CD4-positive, CD25-positive, alpha-beta regulatory T cell (primary cell): ENCODE results near the gene ZNF609. TPM values are rescaled to one million over a fixed set of nuclear protein-coding genes. Genes with fewer than 3 reads are reported as not detected.

ENCODE experiments used
- ATAC-seq, 2 donors: fragments of 150-1000 bp; cut with Tn5 transposase; one replicate each; pipeline ENCODE4 v1.10.0; 2021; ENCODE audit warnings: low read depth in 2 of 2, moderate number of reproducible peaks in 2 of 2, moderate library complexity in 1 of 2
- DNase-seq, 3 donors: peaks; one replicate each; pipeline versions ENCODE4 v3.0.0 to v3.0.0-alpha.2; 2012 to 2022; ENCODE audit warnings: mixed read lengths in 1 of 3
- H3K27ac ChIP-seq: one replicate; pipeline ENCODE4 v1.7.0; 2013; ENCODE audit warnings: mild to moderate bottlenecking, low read length; ENCODE audit not compliant: insufficient read depth, poor library complexity, severe bottlenecking
- H3K27me3 ChIP-seq: one replicate; pipeline ENCODE4 v1.7.0; 2013; ENCODE audit warnings: low read length; ENCODE audit not compliant: control insufficient read depth, insufficient read depth
- H3K36me3 ChIP-seq: one replicate; pipeline ENCODE4 v1.7.0; 2013; ENCODE audit warnings: mild to moderate bottlenecking, low read length, moderate library complexity; ENCODE audit not compliant: control insufficient read depth, insufficient read depth
- H3K4me1 ChIP-seq: 2 replicates; pipeline ENCODE4 v1.7.0; 2013; ENCODE audit warnings: mild to moderate bottlenecking, low read length; ENCODE audit not compliant: insufficient read depth, control insufficient read depth, poor library complexity, severe bottlenecking
- H3K4me3 ChIP-seq: one replicate; pipeline ENCODE4 v1.7.0; 2013; ENCODE audit warnings: low read depth, mild to moderate bottlenecking, low read length, moderate library complexity
- H3K9me3 ChIP-seq, 2 experiments: 1 replicate in 1 of 2; 2 replicates in 1 of 2; pipeline ENCODE4 v1.7.0; 2013; ENCODE audit warnings: low read length in 2 of 2, mild to moderate bottlenecking in 1 of 2, moderate library complexity in 1 of 2; ENCODE audit not compliant: control insufficient read depth in 2 of 2
- H3K27ac Mint-ChIP-seq, 3 donors: one replicate each; pipeline ENCODE4 v1.8.0; 2020 to 2022; ENCODE audit warnings: mild to moderate bottlenecking in 3 of 3, mixed read lengths in 3 of 3, moderate library complexity in 2 of 3
- H3K27me3 Mint-ChIP-seq: one replicate; pipeline ENCODE4 v1.8.0; 2022; ENCODE audit warnings: mild to moderate bottlenecking, mixed read lengths
- H3K36me3 Mint-ChIP-seq: one replicate; pipeline ENCODE4 v1.8.0; 2020; ENCODE audit warnings: mixed read lengths
- H3K4me1 Mint-ChIP-seq, 4 donors: one replicate each; pipeline ENCODE4 v1.8.0; 2020 to 2022; ENCODE audit warnings: mixed read lengths in 4 of 4, mild to moderate bottlenecking in 1 of 4
- H3K4me3 Mint-ChIP-seq, 4 donors: one replicate each; pipeline ENCODE4 v1.8.0; 2020 to 2022; ENCODE audit warnings: mild to moderate bottlenecking in 4 of 4, mixed read lengths in 4 of 4, moderate library complexity in 3 of 4
- H3K9me3 Mint-ChIP-seq, 7 donors: one replicate each; pipeline ENCODE4 v1.8.0; 2020 to 2022; ENCODE audit warnings: mixed read lengths in 7 of 7, mild to moderate bottlenecking in 3 of 7, moderate library complexity in 2 of 7
- polyA plus RNA-seq, 4 donors: library from polyadenylated mRNA; unstranded; fragments of 300-500 nt; fragmentation: Illumina TruSeq; gene quantifications; one replicate each; pipeline ENCODE4 v1.2.3, GENCODE V29; 2021
- total RNA-seq: library from RNA; stranded (reverse); gene quantifications from one replicate; pipeline ENCODE4 v1.2.3, GENCODE V29; 2022

ZNF609 gene
- total and polyA plus RNA-seq, 5 donors from 2014 or later: 0.64 to 39.0 (median 2.0) TPM

DNA sequence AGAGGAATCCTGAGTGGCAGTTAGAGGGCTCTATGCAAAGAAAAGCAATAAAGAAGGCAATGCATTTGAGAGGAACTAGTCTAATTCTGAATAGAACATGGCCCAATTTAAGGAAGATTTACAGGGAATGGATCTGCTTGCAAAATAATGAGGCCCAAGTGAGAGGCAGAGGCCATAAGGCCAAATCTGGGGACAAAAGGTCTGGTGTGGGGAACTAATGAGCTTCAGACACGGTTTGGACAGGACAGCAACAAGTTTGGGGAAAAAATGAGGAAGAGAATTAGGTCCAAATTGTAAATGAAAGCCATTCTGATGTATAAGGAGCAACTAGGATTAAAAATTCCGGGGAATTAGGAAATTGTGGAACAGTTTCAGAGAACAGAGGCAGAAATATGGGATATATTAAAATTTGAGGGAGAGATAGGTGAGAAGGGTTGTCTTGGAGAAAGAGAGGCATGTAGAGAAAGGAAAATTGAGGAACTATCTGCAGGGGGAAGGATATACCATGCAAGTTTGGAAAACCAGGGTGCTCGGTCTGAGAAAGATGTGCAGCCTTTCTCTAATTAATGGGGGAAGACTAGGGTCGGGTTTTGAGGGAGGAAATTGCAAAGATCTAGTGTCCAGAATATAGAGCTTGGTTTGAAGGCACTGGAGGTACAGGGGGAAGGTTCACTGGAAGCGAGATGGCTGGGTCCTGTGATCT lies 241.3 kb downstream of the ZNF609 start:
- no peaks in the 10 kb centered on the region for H3K27me3 ChIP-seq
- DNase-seq (no peak), ATAC-seq (no peak)
- no peaks in the 10 kb centered on the region for H3K9me3 ChIP-seq
- H3K27me3 Mint-ChIP-seq: peaks cover 7% of the 10 kb centered on the region
- H3K36me3 Mint-ChIP-seq: no peaks in the 10 kb centered on the region
- H3K36me3 ChIP-seq: no peaks in the 10 kb centered on the region
- H3K4me3 ChIP-seq: peak overlapping the region; percentile 64
- H3K4me3 Mint-ChIP-seq: peak overlapping the region; percentile 92 to 95 (median 94)
- H3K9me3 Mint-ChIP-seq: no peaks in the 10 kb centered on the region
- no peak overlapping the region for H3K27ac ChIP-seq
- H3K27ac Mint-ChIP-seq: peak overlapping the region; percentile 10 to 87 (median 65)
- H3K4me1 ChIP-seq: peaks cover 56% of the 10 kb centered on the region
- H3K4me1 Mint-ChIP-seq: peaks cover 20 to 69% (median 56%) of the 10 kb centered on the region in 4 donors

DNA sequence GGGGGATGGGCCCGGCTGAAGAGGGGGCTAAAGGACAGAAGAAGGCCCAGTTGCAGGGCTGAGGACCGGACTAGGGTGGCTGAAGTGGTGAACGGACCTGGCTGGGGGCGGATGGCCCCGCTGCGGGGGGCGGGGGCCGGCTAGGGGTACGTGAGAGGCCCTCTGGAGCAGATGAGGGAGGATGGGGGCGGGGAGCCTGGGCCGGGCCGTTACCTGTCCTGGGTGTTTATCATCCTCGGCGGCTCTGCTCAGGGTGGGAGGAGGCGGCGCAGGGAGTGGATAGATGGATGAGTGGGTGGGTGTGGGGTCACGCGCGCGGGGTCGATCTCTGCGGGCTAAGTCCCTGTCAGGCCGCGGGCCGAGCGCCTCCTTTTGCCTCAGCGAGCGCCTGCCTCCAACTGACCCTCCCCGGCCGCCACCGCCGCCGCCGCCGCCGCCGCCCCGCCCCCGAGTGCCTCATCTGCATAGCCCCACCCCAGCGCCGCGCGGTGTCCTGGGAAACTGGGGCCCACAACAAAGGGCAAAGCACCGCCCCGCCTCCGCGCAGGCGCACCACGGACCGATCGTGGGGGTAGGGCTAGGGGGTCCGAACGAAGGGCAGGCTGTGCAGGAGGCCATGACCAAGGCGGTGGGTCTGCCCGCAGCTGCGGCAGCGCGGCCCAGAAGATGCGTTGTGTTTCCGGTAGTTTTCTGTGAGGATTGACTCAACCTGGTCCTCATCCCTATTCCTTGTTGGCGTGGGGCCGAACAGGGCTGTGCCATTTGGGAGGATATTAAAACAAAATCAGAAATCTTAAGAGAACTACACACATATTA lies 242.6 kb downstream of the ZNF609 start:
- DNase-seq (peak; percentile 91 to 93 (median 93)), ATAC-seq (peak; percentile 92 to 95)
- Mint-ChIP-seq H3K4me1 (peaks cover 10 to 58% (median 48%) of the 10 kb centered on the region in 4 donors), H3K36me3 (no peaks in the 10 kb centered on the region), H3K9me3 (no peaks in the 10 kb centered on the region), H3K4me3 (peak overlapping the region; percentile 92 to 97 (median 94)), H3K27me3 (peaks cover 7% of the 10 kb centered on the region), H3K27ac (peak overlapping the region; percentile 65 to 89 (median 87))
- Histone ChIP-seq H3K4me1 (peaks cover 50% of the 10 kb centered on the region), H3K9me3 (no peaks in the 10 kb centered on the region), H3K27me3 (no peaks in the 10 kb centered on the region), H3K36me3 (no peaks in the 10 kb centered on the region), H3K27ac (peak overlapping the region; percentile 68), H3K4me3 (peak overlapping the region; percentile 92)

DNA sequence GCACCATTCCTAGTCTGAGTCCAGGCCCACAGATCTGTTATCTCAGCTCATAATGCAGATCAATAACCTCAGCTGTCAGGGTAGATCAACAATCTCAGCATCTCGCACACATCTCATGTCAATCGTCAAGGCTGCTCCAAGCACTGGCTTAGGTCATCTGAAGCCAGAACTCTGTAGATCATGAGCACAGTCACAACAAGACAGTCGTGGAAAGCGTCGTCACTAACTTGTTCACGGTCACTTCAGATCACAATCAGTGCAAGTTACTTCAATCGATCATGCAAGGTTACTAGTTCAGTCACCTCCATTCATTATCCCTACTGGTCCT lies 243.2 kb downstream of the ZNF609 start:
- peaks cover 6 to 53% (median 42%) of the 10 kb centered on the region in 4 donors for H3K4me1 Mint-ChIP-seq
- Histone ChIP-seq H3K4me3 (peak overlapping the region; percentile 92), H3K9me3 (no peaks in the 10 kb centered on the region), H3K27me3 (no peaks in the 10 kb centered on the region), H3K4me1 (peaks cover 46% of the 10 kb centered on the region), H3K36me3 (no peaks in the 10 kb centered on the region), H3K27ac (peak overlapping the region; percentile 68)
- H3K9me3 Mint-ChIP-seq: no peaks in the 10 kb centered on the region
- H3K4me3 Mint-ChIP-seq: peak overlapping the region; percentile 92 to 97 (median 94)
- DNase-seq (no peak), ATAC-seq (no peak)
- H3K27ac Mint-ChIP-seq: peak overlapping the region; percentile 65 to 89 (median 87)
- no peaks in the 10 kb centered on the region for H3K36me3 Mint-ChIP-seq
- peaks cover 7% of the 10 kb centered on the region for H3K27me3 Mint-ChIP-seq

DNA sequence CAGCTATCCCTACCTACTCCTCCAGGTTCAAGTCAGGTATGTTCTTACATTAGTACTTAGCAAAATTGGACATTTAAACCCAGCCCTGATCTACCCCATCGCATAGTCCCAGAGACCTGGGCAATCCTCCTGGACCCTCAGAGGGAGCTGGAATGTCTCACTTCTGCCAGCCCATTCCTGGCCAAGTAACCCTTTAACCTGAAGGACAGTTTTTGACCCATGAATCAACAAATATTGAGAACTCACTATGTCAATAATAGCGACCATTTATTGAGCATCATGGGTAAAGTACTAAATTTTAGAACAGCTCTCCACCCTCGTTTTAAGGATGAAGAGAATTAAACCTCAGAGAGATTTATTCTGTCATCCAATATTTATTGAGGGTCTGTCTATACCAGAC lies 244.6 kb downstream of the ZNF609 start:
- H3K4me3 Mint-ChIP-seq: peak overlapping the region; percentile 29 to 94 (median 56)
- H3K9me3 Mint-ChIP-seq: no peaks in the 10 kb centered on the region
- no peaks in the 10 kb centered on the region for H3K36me3 ChIP-seq
- no peak overlapping the region for H3K27ac ChIP-seq
- H3K9me3 ChIP-seq: no peaks in the 10 kb centered on the region
- H3K27me3 Mint-ChIP-seq: peaks cover 7% of the 10 kb centered on the region
- H3K4me1 Mint-ChIP-seq: peaks cover 6 to 39% (median 29%) of the 10 kb centered on the region in 4 donors
- no peak for ATAC-seq
- no peaks in the 10 kb centered on the region for H3K27me3 ChIP-seq
- H3K27ac Mint-ChIP-seq: no peak overlapping the region
- H3K36me3 Mint-ChIP-seq: no peaks in the 10 kb centered on the region
- DNase-seq: no peak
- H3K4me1 ChIP-seq: peaks cover 34% of the 10 kb centered on the region
- H3K4me3 ChIP-seq: no peak overlapping the region

DNA sequence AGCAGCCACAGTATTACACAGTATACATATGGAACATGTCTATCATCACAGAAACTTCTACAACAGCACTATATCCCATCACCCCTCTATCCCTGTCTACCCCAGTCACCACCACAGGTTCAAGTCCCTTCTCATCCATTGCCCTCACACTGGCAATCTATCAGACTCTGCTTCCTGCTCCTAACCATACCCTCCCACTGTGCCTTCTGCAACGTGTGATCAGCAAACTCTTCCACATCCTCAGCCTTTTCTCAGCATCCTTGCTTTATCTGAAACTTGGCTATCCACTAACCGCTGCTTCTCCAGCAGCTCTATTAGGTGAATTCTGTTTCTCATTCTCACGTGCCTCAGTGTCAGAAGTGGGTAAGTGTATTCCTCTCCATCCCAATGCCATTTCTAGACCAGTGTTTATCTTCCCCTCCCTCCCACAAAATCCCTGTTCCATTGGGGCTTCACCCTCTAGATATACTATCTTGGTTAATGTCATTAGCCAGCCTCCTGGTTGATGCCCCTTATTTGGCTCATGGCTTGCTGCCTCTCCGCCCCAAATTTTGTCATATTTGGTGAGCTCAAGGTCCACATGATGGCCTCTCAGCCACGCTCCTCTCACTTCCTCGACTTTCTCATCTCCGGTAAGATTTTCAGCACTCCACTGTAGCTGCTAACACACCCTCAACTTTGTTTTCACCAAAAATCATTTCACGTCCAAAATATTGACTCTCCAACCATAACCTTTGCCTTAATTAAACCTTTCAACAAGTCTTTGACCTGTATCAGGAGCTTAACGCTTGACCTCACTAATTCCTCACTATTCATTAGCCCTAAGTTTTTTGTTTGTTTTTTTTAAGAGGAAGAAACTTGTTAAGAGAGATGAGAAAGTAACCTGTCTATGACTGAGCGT lies 245.9 kb downstream of the ZNF609 start:
- Mint-ChIP-seq H3K4me3 (peak overlapping the region; percentile 20 to 94 (median 70)), H3K9me3 (no peaks in the 10 kb centered on the region), H3K4me1 (peaks cover 4 to 26% (median 19%) of the 10 kb centered on the region in 4 donors), H3K27ac (no peak overlapping the region), H3K36me3 (no peaks in the 10 kb centered on the region), H3K27me3 (peaks cover 7% of the 10 kb centered on the region)
- Histone ChIP-seq H3K36me3 (no peaks in the 10 kb centered on the region), H3K4me3 (no peak overlapping the region), H3K27ac (no peak overlapping the region), H3K9me3 (no peaks in the 10 kb centered on the region), H3K27me3 (no peaks in the 10 kb centered on the region), H3K4me1 (peaks cover 22% of the 10 kb centered on the region)
- DNase-seq: no peak
- ATAC-seq: no peak

DNA sequence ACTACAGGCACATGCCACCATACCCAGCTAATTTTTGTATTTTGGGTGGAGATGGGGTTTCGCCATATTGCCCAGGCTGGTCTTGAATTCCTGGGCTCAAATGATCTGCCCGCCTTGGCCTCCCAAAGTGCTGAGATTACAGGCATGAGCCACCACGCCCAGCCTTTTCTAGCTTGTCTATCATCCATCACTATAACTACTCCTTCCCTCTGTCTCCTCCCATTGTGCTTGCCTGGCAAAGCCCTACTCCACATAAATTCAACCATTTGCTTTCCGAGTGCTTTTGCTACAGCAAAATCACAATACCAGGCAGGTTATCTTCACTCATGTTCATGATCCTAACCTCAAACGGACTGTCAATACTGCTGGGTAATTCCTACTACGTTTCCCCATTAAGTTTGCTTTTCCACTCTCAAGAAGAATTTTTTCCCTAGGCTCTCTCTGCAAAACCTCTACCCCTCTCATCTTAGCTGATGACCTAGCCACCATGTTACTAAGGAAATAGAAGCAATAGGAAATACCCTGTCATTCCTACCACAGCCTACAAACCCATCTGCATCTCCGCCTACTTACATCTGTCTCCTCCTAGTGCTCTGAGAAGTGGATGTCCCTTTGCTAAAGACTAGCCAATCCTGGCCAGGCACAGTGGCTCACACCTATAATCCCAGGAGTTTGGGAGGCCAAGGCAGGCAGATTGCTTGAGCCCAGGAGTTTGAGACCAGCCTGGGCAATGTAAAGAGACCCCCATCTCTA lies 250.5 kb downstream of the ZNF609 start:
- H3K36me3 ChIP-seq: no peaks in the 10 kb centered on the region
- H3K27me3 ChIP-seq: no peaks in the 10 kb centered on the region
- Mint-ChIP-seq H3K9me3 (no peaks in the 10 kb centered on the region), H3K36me3 (no peaks in the 10 kb centered on the region), H3K27ac (no peak overlapping the region), H3K4me3 (peak overlapping the region in 2 of 4 donors; percentile 5 to 15), H3K4me1 (no peaks in the 10 kb centered on the region), H3K27me3 (no peaks in the 10 kb centered on the region)
- DNase-seq (no peak), ATAC-seq (no peak)
- no peaks in the 10 kb centered on the region for H3K9me3 ChIP-seq
- no peak overlapping the region for H3K4me3 ChIP-seq
- no peaks in the 10 kb centered on the region for H3K4me1 ChIP-seq
- H3K27ac ChIP-seq: no peak overlapping the region

DNA sequence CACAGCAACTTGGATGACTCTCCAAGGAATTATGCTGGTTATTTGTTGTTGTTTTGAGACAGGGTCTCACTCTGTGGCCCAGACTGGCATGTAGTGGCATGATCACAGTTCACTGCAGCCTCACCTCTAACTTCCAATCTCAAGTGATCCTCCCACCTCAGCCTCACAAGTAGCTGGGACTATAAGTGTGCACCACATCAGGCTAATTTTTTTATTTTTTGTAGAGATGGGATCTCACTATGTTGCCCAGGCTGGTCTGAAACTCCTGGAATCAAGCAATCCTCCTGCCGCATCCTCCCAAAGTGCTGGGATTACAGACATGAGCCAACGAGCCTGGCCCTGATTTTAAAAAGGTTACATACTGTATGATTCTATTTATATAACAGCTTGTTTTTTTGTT lies 252.0 kb downstream of the ZNF609 start:
- no peak for ATAC-seq
- no peak overlapping the region for H3K4me3 Mint-ChIP-seq

More for the DNA sequence above, 252.0 kb downstream of the ZNF609 start:
- DNase-seq: no peak
- Mint-ChIP-seq H3K4me1 (peaks cover 0 to 8% (median under 1%) of the 10 kb centered on the region in 4 donors), H3K27me3 (no peaks in the 10 kb centered on the region), H3K9me3 (no peaks in the 10 kb centered on the region), H3K27ac (no peak overlapping the region), H3K36me3 (no peaks in the 10 kb centered on the region)
- Histone ChIP-seq H3K27ac (no peak overlapping the region), H3K9me3 (no peaks in the 10 kb centered on the region), H3K4me1 (no peaks in the 10 kb centered on the region), H3K4me3 (no peak overlapping the region), H3K36me3 (no peaks in the 10 kb centered on the region), H3K27me3 (no peaks in the 10 kb centered on the region)
